Breast epithelium (tissue), 3 donors: Measurements from ENCODE around the gene CTIF.

Source experiments
- POLR2A ChIP-seq: fragments of 450-650 bp; IDR thresholded peaks from one replicate; pipeline ENCODE4 v1.6.1; 2016; ENCODE audit warnings: antibody characterized with exemption, mild to moderate bottlenecking, moderate library complexity
- POLR2AphosphoS5 ChIP-seq, 3 donors: sonication (generic); formaldehyde crosslinking; IDR thresholded peaks; one replicate each; pipeline ENCODE4 v1.6.1; 2017; ENCODE audit warnings: antibody characterized with exemption in 3 of 3
- TF ChIP-seq, protein P1 (sequence below), 3 donors: fragments of 450-650 bp; IDR thresholded peaks; one replicate each; pipeline ENCODE4 v1.5.1; 2016 to 2017; ENCODE audit warnings: antibody characterized with exemption in 3 of 3, mild to moderate bottlenecking in 3 of 3, moderate library complexity in 3 of 3

DNA sequence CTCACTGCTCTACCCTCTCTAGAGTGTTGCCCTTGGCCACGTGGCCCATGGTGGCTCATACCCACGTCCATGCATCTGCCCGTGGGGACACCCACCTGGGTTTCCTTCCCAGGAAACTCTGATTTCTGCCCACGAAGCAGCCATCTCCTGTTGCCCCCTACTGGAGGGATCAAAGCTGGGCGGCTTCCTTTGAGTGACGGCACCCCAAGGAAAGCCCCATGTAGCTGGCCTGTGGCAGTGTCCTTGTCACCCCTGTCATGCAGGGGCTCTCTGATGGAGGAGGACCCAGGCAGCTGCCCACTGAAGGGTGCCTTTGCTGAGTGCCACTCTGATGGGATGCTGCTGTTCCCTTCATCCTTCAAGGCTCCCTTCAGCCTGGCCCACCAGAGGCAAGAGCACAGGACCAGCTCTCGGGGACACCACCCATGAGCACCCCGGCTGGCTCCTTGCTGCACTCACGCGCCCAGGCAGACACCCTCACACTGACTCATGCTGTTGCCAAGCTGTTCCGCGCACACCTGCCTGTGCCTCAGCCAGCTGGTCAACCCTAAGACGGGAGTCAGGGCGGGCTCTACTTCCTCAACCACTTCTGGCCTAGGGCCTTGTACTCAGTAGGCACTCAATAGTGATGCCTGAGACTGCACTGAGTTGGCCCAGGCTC, 101.1 kb downstream of the CTIF start:
- TF ChIP-seq POLR2A (no peak), POLR2AphosphoS5 (IDR thresholded peaks at IDR 0.05) (no peak)
- TF ChIP-seq, protein P1, sequence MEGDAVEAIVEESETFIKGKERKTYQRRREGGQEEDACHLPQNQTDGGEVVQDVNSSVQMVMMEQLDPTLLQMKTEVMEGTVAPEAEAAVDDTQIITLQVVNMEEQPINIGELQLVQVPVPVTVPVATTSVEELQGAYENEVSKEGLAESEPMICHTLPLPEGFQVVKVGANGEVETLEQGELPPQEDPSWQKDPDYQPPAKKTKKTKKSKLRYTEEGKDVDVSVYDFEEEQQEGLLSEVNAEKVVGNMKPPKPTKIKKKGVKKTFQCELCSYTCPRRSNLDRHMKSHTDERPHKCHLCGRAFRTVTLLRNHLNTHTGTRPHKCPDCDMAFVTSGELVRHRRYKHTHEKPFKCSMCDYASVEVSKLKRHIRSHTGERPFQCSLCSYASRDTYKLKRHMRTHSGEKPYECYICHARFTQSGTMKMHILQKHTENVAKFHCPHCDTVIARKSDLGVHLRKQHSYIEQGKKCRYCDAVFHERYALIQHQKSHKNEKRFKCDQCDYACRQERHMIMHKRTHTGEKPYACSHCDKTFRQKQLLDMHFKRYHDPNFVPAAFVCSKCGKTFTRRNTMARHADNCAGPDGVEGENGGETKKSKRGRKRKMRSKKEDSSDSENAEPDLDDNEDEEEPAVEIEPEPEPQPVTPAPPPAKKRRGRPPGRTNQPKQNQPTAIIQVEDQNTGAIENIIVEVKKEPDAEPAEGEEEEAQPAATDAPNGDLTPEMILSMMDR (IDR thresholded peaks at IDR 0.05) = no peak
